Measurements from ENCODE around the gene RDM1.
"Not testable (repeated sequence)": the region's sequence is repeated elsewhere in the genome, so short reads cannot be mapped to it uniquely, and the experiment has no call there.

Gene RDM1

GRCh38 chr17:35900708-35901480 lies 29.7 kb downstream of the RDM1 start:
- H3K4me3 ChIP-seq (ENCODE audit: low read length), result no peak overlapping the region
- no peak for TF ChIP-seq CTCF (IDR thresholded peaks at IDR 0.05; ENCODE audit: insufficient read depth, low read depth, low read length, missing control alignments)
- DNase-seq (ENCODE audit: low read depth), result peak; percentile 60

- no peak overlapping the region for H3K4me3 ChIP-seq (ENCODE audit: low read length)
- TF ChIP-seq CTCF (IDR thresholded peaks at IDR 0.05; ENCODE audit: insufficient read depth, low read depth, low read length, missing control alignments), result no peak
- DNase-seq (ENCODE audit: low read depth), result peak; percentile 53
Observed at GRCh38 chr17:35900280-35900679, 30.3 kb downstream of the RDM1 start.

GRCh38 chr17:35898283-35899070 lies 32.1 kb downstream of the RDM1 start:
- TF ChIP-seq CTCF (IDR thresholded peaks at IDR 0.05; ENCODE audit: insufficient read depth, low read depth, low read length, missing control alignments), result no peak
- no peak overlapping the region for H3K4me3 ChIP-seq (ENCODE audit: low read length)
- DNase-seq (ENCODE audit: low read depth), result peak; percentile 18

- not testable (repeated sequence) for H3K4me3 ChIP-seq (ENCODE audit: low read length); DNase-seq (ENCODE audit: low read depth)
Observed at GRCh38 chr17:35897772-35898171, 32.8 kb downstream of the RDM1 start.

- no peak for DNase-seq (ENCODE audit: low read depth)
- no peak overlapping the region for H3K4me3 ChIP-seq (ENCODE audit: low read length)
- no peak for TF ChIP-seq CTCF (IDR thresholded peaks at IDR 0.05; ENCODE audit: insufficient read depth, low read depth, low read length, missing control alignments)
Observed at GRCh38 chr17:35895636-35896587, 34.7 kb downstream of the RDM1 start.

- no peak for TF ChIP-seq CTCF (IDR thresholded peaks at IDR 0.05; ENCODE audit: insufficient read depth, low read depth, low read length, missing control alignments)
- no peak overlapping the region for H3K4me3 ChIP-seq (ENCODE audit: low read length)
- DNase-seq (ENCODE audit: low read depth), result no peak
Observed at GRCh38 chr17:35894206-35894605, 36.4 kb downstream of the RDM1 start.

GRCh38 chr17:35893751-35894150 lies 36.8 kb downstream of the RDM1 start:
- H3K4me3 ChIP-seq (ENCODE audit: low read length), result no peak overlapping the region
- TF ChIP-seq CTCF (IDR thresholded peaks at IDR 0.05; ENCODE audit: insufficient read depth, low read depth, low read length, missing control alignments), result no peak
- no peak for DNase-seq (ENCODE audit: low read depth)

Measured in epithelial cell of esophagus (primary cell).